CD4-positive, alpha-beta T cell treated with Interleukin-2 at 100 ng/mL for 4 hours (primary cell): ENCODE measurements around the gene ZNF22.

Experiments used
- DNase-seq: peaks from one replicate; pipeline ENCODE4 v3.0.0-alpha.2; 2020; ENCODE audit warnings: low spot score

The ZNF22 gene

GRCh38 chr10:45000752-45001380 is at the start of gene ZNF22:
Gene ZNF22 (plus strand): TSS chr10:45000923. CDS start chr10:45003369, 2,446 bp downstream.
- peak; percentile 77 for DNase-seq

- no peak for DNase-seq
Observed at GRCh38 chr10:44951576-44952226, 49.0 kb upstream of the ZNF22 start.

- DNase-seq: no peak
Observed at GRCh38 chr10:44952779-44953231, 47.9 kb upstream of the ZNF22 start.

GRCh38 chr10:44954042-44954441 is 46.7 kb upstream of the ZNF22 start:
- DNase-seq: no peak

GRCh38 chr10:44954962-44955361 is 45.8 kb upstream of the ZNF22 start:
- no peak for DNase-seq

- DNase-seq: no peak
Observed at GRCh38 chr10:44955413-44956070, 45.2 kb upstream of the ZNF22 start.

- DNase-seq: no peak
Observed at GRCh38 chr10:44956226-44956625, 44.5 kb upstream of the ZNF22 start.

- no peak for DNase-seq
Observed at GRCh38 chr10:44956717-44957706, 43.7 kb upstream of the ZNF22 start.

GRCh38 chr10:44958196-44958897 is 42.4 kb upstream of the ZNF22 start:
- DNase-seq: no peak

GRCh38 chr10:44958898-44959246 is 41.9 kb upstream of the ZNF22 start:
- DNase-seq: no peak

- DNase-seq: peak; percentile 91
Observed at GRCh38 chr10:44959247-44960087, 41.3 kb upstream of the ZNF22 start, which contains the start of gene RASSF4. Gene RASSF4 (plus strand): TSS chr10:44959802. CDS start chr10:44970203, 10,401 bp downstream.

GRCh38 chr10:44960088-44960460 is 40.6 kb upstream of the ZNF22 start:
- no peak for DNase-seq

GRCh38 chr10:44960482-44961229 is 40.1 kb upstream of the ZNF22 start:
- DNase-seq: no peak

- DNase-seq: no peak
Observed at GRCh38 chr10:44961230-44961571, 39.5 kb upstream of the ZNF22 start.

- DNase-seq: no peak
Observed at GRCh38 chr10:44961931-44962750, 38.6 kb upstream of the ZNF22 start.

- no peak for DNase-seq
Observed at GRCh38 chr10:44962870-44963738, 37.6 kb upstream of the ZNF22 start.

GRCh38 chr10:44963772-44964633 is 36.7 kb upstream of the ZNF22 start:
- DNase-seq: no peak
